Trophoblast cell (in vitro differentiated cells and primary cell): ENCODE data around the gene DIAPH2.
"Not testable (repeated sequence)": the region's sequence is repeated elsewhere in the genome, so short reads cannot be mapped to it uniquely, and the experiment has no call there.

Experiments
- DNase-seq, 2 donors: peaks; one replicate each; pipeline ENCODE4 v3.0.0-alpha.2; 2016
- H2AFZ ChIP-seq: 2 replicates; pipeline ENCODE4 v1.6.1; 2013; ENCODE audit warnings: low read length, moderate library complexity, mild to moderate bottlenecking; ENCODE audit not compliant: insufficient read depth, poor library complexity
- H2AK5ac ChIP-seq: 2 replicates; pipeline ENCODE4 v1.6.1; 2013; ENCODE audit warnings: mild to moderate bottlenecking, low read length
- H2BK120ac ChIP-seq: 2 replicates; pipeline ENCODE4 v1.6.1; 2013; ENCODE audit warnings: low read length, mild to moderate bottlenecking, moderate library complexity; ENCODE audit not compliant: insufficient read depth, poor library complexity
- H2BK12ac ChIP-seq: 2 replicates; pipeline ENCODE4 v1.6.1; 2013; ENCODE audit warnings: mild to moderate bottlenecking, low read length, moderate library complexity
- H2BK5ac ChIP-seq: 2 replicates; pipeline ENCODE4 v1.6.1; 2013; ENCODE audit warnings: low read length, low read depth, moderate library complexity, mild to moderate bottlenecking; ENCODE audit not compliant: poor library complexity
- H3K14ac ChIP-seq: 2 replicates; pipeline ENCODE4 v1.6.1; 2013; ENCODE audit warnings: mild to moderate bottlenecking, low read length
- H3K18ac ChIP-seq: 2 replicates; pipeline ENCODE4 v1.6.1; 2013; ENCODE audit warnings: mild to moderate bottlenecking, low read length
- H3K23ac ChIP-seq: 2 replicates; pipeline ENCODE4 v1.6.1; 2013; ENCODE audit warnings: low read length
- H3K27ac ChIP-seq: 2 replicates; pipeline ENCODE4 v1.5.1; 2013; ENCODE audit warnings: low read depth, mild to moderate bottlenecking, inconsistent platforms, low read length, moderate library complexity
- H3K27me3 ChIP-seq: 2 replicates; pipeline ENCODE4 v1.6.1; 2013; ENCODE audit warnings: inconsistent platforms, mild to moderate bottlenecking, low read length, moderate library complexity; ENCODE audit not compliant: insufficient read depth
- H3K36me3 ChIP-seq, 2 experiments: 1 replicate in 1 of 2; 2 replicates in 1 of 2; pipeline ENCODE4 v1.6.1; 2013; ENCODE audit warnings: low read length in 2 of 2, mild to moderate bottlenecking in 2 of 2, moderate library complexity in 1 of 2; ENCODE audit not compliant: insufficient read depth in 2 of 2, control insufficient read depth in 1 of 2
- H3K4ac ChIP-seq: 2 replicates; pipeline ENCODE4 v1.6.1; 2013; ENCODE audit warnings: low read depth, mild to moderate bottlenecking, low read length, moderate library complexity
- H3K4me1 ChIP-seq, 2 experiments: 1 replicate in 1 of 2; 2 replicates in 1 of 2; pipeline ENCODE4 v1.6.1; 2013; ENCODE audit warnings: low read length in 2 of 2, mild to moderate bottlenecking in 2 of 2, moderate library complexity in 1 of 2; ENCODE audit not compliant: insufficient read depth in 2 of 2, control insufficient read depth in 1 of 2
- H3K4me2 ChIP-seq: 2 replicates; pipeline ENCODE4 v1.6.1; 2013; ENCODE audit warnings: inconsistent platforms, mild to moderate bottlenecking, low read length, moderate library complexity
- H3K4me3 ChIP-seq: 2 replicates; pipeline ENCODE4 v1.5.1; 2013; ENCODE audit warnings: mild to moderate bottlenecking, low read depth, low read length, inconsistent platforms
- H3K79me1 ChIP-seq: one replicate; pipeline ENCODE4 v1.6.1; 2013; ENCODE audit warnings: low read length
- H3K79me2 ChIP-seq: 2 replicates; pipeline ENCODE4 v1.6.1; 2013; ENCODE audit warnings: low read length, mild to moderate bottlenecking; ENCODE audit not compliant: control insufficient read depth, insufficient read depth, poor library complexity
- H3K9ac ChIP-seq: 2 replicates; pipeline ENCODE4 v1.6.1; 2013; ENCODE audit warnings: mild to moderate bottlenecking, low read length
- H3K9me3 ChIP-seq: 2 replicates; pipeline ENCODE4 v1.6.1; 2013; ENCODE audit warnings: low read depth, mild to moderate bottlenecking, control low read depth, inconsistent platforms, low read length; ENCODE audit not compliant: insufficient read depth
- H4K12ac ChIP-seq: 2 replicates; pipeline ENCODE4 v1.6.1; 2013; ENCODE audit warnings: low read depth, mild to moderate bottlenecking, low read length, moderate library complexity
- H4K8ac ChIP-seq: 2 replicates; pipeline ENCODE4 v1.6.1; 2013; ENCODE audit warnings: low read depth, mild to moderate bottlenecking, low read length, moderate library complexity
- H4K91ac ChIP-seq: one replicate; pipeline ENCODE4 v1.6.1; 2013; ENCODE audit warnings: low read depth, mild to moderate bottlenecking, low read length, moderate library complexity
- WGBS: extraction: QIAGEN DNeasy Blood & Tissue Kit; methylation state at CpG from one replicate; pipeline ENCODE4 v1.1.7; 2013; ENCODE audit warnings: missing lambda C conversion rate; ENCODE audit not compliant: insufficient read length, insufficient coverage; ENCODE audit errors: extremely low coverage; 5-methylcytosine and 5-hydroxymethylcytosine counted together

The DIAPH2 gene

DNA sequence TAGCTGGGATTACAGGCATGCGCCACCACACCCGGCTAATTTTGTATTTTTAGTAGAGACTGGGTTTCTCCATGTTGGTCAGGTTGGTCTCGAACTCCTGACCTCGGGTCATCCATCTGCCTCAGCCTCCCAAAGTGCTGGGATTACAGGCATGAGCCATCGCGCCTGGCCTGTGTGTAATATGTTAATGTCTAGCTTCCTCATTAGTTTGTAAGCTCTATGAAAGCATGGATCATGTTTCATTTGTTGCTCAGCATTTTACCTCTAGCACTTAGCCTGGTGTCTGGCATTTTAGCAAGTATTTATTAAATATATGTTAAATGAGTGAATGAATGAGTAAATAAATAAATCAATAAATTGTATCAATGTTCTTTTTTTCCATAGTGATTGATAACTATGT is 29.8 kb downstream of the DIAPH2 start:
- not testable (repeated sequence) for H2AFZ ChIP-seq

DNA sequence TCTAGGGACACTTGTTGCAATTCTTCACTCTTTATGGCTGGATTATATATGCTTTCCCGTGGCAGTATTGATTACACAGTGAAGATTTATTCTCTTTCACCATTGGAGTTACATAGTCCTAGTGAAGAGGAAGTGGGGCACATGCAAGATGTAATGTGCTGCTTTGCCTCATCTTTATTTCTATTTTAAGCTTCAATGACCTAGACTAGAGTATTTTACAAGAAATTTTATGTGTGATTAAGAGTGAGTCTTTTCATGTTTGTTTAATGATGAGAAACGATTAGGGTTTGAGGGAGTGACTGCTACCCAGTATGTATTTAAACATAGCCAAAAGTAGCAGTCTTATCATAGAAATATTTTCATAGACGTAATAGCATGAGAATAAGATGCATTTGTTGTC is 30.8 kb downstream of the DIAPH2 start:
- no peak overlapping the region for H3K18ac ChIP-seq
- H3K14ac ChIP-seq = no peak overlapping the region
- no peaks in the 10 kb centered on the region for H3K4me1 ChIP-seq
- no peak overlapping the region for H2BK12ac ChIP-seq
- H3K4me2 ChIP-seq = no peak overlapping the region
- no peaks in the 10 kb centered on the region for H3K79me1 ChIP-seq
- H4K12ac ChIP-seq = no peak overlapping the region
- no peaks in the 10 kb centered on the region for H3K27me3 ChIP-seq
- no peaks in the 10 kb centered on the region for H3K9me3 ChIP-seq
- H3K4ac ChIP-seq = no peak overlapping the region
- H4K91ac ChIP-seq = no peak overlapping the region
- H3K23ac ChIP-seq = no peak overlapping the region
- no peak overlapping the region for H3K9ac ChIP-seq
- H3K36me3 ChIP-seq = no peaks in the 10 kb centered on the region
- DNase-seq = no peak
- no CpG with 5 or more reads among the region's 3 CpGs for WGBS
- H2AFZ ChIP-seq = no peak overlapping the region
- no peak overlapping the region for H2BK120ac ChIP-seq
- H3K79me2 ChIP-seq = no peaks in the 10 kb centered on the region
- no peak overlapping the region for H2BK5ac ChIP-seq
- no peak overlapping the region for H2AK5ac ChIP-seq
- no peak overlapping the region for H3K4me3 ChIP-seq
- H4K8ac ChIP-seq = no peak overlapping the region
- no peak overlapping the region for H3K27ac ChIP-seq

More for the DNA sequence above, 29.8 kb downstream of the DIAPH2 start:
- no CpG with 5 or more reads among the region's 6 CpGs for WGBS
- H2BK5ac ChIP-seq, H3K14ac ChIP-seq, H3K79me1 ChIP-seq, H3K4me2 ChIP-seq, H2AK5ac ChIP-seq, H3K79me2 ChIP-seq, H3K9me3 ChIP-seq, H3K27ac ChIP-seq, H3K4ac ChIP-seq, H3K23ac ChIP-seq, H4K12ac ChIP-seq, DNase-seq, H4K91ac ChIP-seq, H3K4me1 ChIP-seq, H3K36me3 ChIP-seq, H3K18ac ChIP-seq, H4K8ac ChIP-seq, H3K9ac ChIP-seq, H3K27me3 ChIP-seq, H3K4me3 ChIP-seq, H2BK120ac ChIP-seq, H2BK12ac ChIP-seq: not testable (repeated sequence)

DNA sequence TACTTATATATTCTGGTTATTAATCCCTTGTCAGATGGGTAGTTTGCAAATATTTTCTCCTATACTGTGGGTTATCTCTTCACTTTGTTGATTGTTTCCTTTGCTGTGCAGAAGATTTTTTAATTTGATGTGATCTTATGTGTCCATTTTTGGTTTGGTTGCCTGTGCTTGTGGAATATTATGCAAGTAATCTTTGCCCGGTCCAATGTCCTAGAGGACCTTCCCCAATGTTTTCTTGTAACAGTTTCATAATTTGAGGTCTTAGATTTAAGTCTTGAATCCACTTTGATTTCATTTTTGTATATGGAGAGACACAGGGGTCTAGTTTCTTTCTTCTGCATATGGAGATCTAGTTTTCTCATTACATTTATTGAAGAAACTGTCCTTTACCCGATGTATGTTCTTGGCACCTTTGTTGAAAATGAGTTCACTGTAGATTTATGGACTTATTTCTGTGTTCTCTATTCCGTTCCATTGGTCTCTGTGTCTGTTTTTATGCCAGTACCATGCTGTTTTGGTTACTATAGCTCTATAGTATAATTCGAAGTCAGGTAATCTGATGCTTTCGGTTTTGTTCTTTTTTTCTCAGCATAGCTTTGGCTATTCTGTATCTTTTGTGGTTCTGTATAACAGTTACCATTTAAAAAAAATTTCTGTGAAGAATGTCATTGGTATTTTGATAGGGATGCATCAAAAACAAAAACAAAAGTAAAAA is 34.7 kb downstream of the DIAPH2 start:
- no peak overlapping the region for H2AFZ ChIP-seq
- DNase-seq = no peak
- no peak overlapping the region for H4K8ac ChIP-seq
- no peak overlapping the region for H3K9ac ChIP-seq
- no peak overlapping the region for H3K23ac ChIP-seq
- no peak overlapping the region for H3K14ac ChIP-seq
- H3K27ac ChIP-seq = no peak overlapping the region
- no peaks in the 10 kb centered on the region for H3K79me2 ChIP-seq
- H3K4me3 ChIP-seq = no peak overlapping the region
- no peaks in the 10 kb centered on the region for H3K36me3 ChIP-seq
- no peak overlapping the region for H2BK12ac ChIP-seq
- no peak overlapping the region for H2BK5ac ChIP-seq
- no peak overlapping the region for H3K4me2 ChIP-seq
- no peak overlapping the region for H4K12ac ChIP-seq
- no CpG with 5 or more reads among the region's 5 CpGs for WGBS
- H3K4ac ChIP-seq = no peak overlapping the region
- no peaks in the 10 kb centered on the region for H3K27me3 ChIP-seq
- H3K79me1 ChIP-seq = no peaks in the 10 kb centered on the region
- H3K18ac ChIP-seq = no peak overlapping the region
- H3K4me1 ChIP-seq = no peaks in the 10 kb centered on the region
- no peak overlapping the region for H2BK120ac ChIP-seq
- H2AK5ac ChIP-seq = no peak overlapping the region
- H3K9me3 ChIP-seq = no peaks in the 10 kb centered on the region
- H4K91ac ChIP-seq = no peak overlapping the region

DNA sequence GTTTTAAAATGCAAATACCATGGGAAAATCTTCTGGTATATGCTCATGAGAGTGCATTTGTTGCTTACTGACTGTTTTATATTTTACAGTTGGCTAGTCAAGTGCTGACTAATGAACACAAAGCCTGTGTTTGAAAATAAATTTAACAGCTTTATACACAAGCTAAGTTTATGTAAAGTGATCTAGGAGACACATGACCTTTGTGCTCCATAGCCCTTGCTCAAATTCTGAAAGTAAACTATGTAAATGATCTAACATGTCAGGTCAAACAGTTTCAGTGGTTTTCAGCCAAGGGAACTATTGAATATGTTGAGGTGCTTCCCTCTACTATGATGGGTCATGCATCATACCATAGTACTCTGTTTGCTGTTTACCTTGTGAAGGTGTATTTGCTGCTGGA is 36.7 kb downstream of the DIAPH2 start:
- Histone ChIP-seq H3K27me3 (no peaks in the 10 kb centered on the region), H3K9ac (no peak overlapping the region), H2BK12ac (no peak overlapping the region), H3K4ac (no peak overlapping the region), H3K18ac (no peak overlapping the region), H3K27ac (no peak overlapping the region), H3K4me2 (no peak overlapping the region), H3K14ac (no peak overlapping the region), H3K4me1 (no peaks in the 10 kb centered on the region), H4K8ac (no peak overlapping the region), H3K79me1 (no peaks in the 10 kb centered on the region), H2BK120ac (no peak overlapping the region), H2BK5ac (no peak overlapping the region), H3K9me3 (no peaks in the 10 kb centered on the region), H4K12ac (no peak overlapping the region), H4K91ac (no peak overlapping the region), H2AFZ (no peak overlapping the region), H3K36me3 (no peaks in the 10 kb centered on the region), H3K79me2 (no peaks in the 10 kb centered on the region), H2AK5ac (no peak overlapping the region), H3K23ac (no peak overlapping the region), H3K4me3 (no peak overlapping the region)
- no peak for DNase-seq
